ENCODE data around the gene MLIP. TPM values are rescaled to one million over a fixed set of nuclear protein-coding genes. Genes with fewer than 3 reads are reported as not detected.
A peak's percentile ranks its signal among the peaks of the same experiment; 100 is the strongest.
"Not testable (repeated sequence)": the region's sequence is repeated elsewhere in the genome, so short reads cannot be mapped to it uniquely, and the experiment has no call there.

MLIP gene
- polyA plus RNA-seq, 1 experiment: not detected

- DNase-seq (ENCODE audit: low read depth): peak; percentile 9
- Histone ChIP-seq H3K36me3 (ENCODE audit: control insufficient read depth, insufficient read depth, low read length) (no peaks in the 10 kb centered on the region), H3K4me3 (ENCODE audit: low read depth, low read length) (no peak overlapping the region), H3K27me3 (ENCODE audit: control insufficient read depth, insufficient read depth, low read length) (no peaks in the 10 kb centered on the region; the same call in 1 of the 2 replicates)
- ChIA-PET POLR2A (no interaction called here), CTCF (no interaction called here)
- TF ChIP-seq, protein P1, sequence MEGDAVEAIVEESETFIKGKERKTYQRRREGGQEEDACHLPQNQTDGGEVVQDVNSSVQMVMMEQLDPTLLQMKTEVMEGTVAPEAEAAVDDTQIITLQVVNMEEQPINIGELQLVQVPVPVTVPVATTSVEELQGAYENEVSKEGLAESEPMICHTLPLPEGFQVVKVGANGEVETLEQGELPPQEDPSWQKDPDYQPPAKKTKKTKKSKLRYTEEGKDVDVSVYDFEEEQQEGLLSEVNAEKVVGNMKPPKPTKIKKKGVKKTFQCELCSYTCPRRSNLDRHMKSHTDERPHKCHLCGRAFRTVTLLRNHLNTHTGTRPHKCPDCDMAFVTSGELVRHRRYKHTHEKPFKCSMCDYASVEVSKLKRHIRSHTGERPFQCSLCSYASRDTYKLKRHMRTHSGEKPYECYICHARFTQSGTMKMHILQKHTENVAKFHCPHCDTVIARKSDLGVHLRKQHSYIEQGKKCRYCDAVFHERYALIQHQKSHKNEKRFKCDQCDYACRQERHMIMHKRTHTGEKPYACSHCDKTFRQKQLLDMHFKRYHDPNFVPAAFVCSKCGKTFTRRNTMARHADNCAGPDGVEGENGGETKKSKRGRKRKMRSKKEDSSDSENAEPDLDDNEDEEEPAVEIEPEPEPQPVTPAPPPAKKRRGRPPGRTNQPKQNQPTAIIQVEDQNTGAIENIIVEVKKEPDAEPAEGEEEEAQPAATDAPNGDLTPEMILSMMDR (IDR thresholded peaks at IDR 0.05; ENCODE audit: insufficient read depth, low read depth, low read length): no peak
Observed at GRCh38 chr6:54194067-54194466, 82.8 kb downstream of the MLIP start.

DNA sequence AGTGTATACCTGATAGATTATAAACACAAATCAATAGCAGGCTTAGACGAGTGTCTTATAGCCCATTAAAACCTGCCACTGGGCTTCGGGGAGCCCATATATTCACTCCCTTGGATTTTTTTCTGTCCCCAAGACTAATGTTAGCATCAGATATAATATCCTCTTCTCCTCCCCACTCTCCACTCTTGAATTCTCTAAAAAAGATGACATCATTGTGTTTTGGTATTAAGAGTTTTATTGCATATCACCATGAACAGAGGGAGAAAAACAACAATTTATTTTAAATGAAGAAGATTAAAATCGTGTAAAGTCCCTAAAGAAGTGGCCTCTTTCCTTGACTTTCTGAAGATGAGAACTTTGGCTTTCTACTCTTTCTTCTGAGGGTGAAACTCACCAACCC is 84.4 kb downstream of the MLIP start:
- ChIA-PET CTCF (no interaction called here), POLR2A (no interaction called here)
- Histone ChIP-seq H3K27me3 (ENCODE audit: control insufficient read depth, insufficient read depth, low read length) (no peaks in the 10 kb centered on the region; the same call in 1 of the 2 replicates), H3K4me3 (ENCODE audit: low read depth, low read length) (no peak overlapping the region), H3K36me3 (ENCODE audit: control insufficient read depth, insufficient read depth, low read length) (no peaks in the 10 kb centered on the region)
- DNase-seq (ENCODE audit: low read depth): no peak
- TF ChIP-seq, protein P1 (IDR thresholded peaks at IDR 0.05; ENCODE audit: insufficient read depth, low read depth, low read length): no peak

DNA sequence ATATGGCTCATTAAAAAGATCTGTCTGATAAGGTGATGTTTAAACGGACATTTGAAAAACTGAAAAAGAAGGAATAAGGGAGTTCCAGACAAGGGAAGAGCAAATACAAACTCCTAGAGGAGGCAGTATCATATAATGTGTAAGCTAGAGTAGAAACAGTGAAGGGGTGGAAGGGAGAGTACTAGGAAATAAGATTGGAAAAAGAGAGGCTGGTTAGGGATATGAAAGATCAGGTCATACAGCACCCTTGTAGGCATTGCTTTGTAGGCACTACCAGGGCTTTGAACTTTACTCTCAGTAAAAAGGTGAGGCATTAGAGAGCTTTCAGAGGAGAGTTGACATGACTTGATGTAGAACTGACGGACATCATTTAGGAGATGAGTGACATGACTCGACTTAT is 85.7 kb downstream of the MLIP start:
- H3K36me3 ChIP-seq (ENCODE audit: control insufficient read depth, insufficient read depth, low read length): no peaks in the 10 kb centered on the region
- POLR2A ChIA-PET: no interaction called here
- no peak for DNase-seq (ENCODE audit: low read depth)
- H3K27me3 ChIP-seq (ENCODE audit: control insufficient read depth, insufficient read depth, low read length): no peaks in the 10 kb centered on the region; the same call in 1 of the 2 replicates
- CTCF ChIA-PET: no interaction called here
- TF ChIP-seq, protein P1 (IDR thresholded peaks at IDR 0.05; ENCODE audit: insufficient read depth, low read depth, low read length): no peak
- H3K4me3 ChIP-seq (ENCODE audit: low read depth, low read length): no peak overlapping the region

DNA sequence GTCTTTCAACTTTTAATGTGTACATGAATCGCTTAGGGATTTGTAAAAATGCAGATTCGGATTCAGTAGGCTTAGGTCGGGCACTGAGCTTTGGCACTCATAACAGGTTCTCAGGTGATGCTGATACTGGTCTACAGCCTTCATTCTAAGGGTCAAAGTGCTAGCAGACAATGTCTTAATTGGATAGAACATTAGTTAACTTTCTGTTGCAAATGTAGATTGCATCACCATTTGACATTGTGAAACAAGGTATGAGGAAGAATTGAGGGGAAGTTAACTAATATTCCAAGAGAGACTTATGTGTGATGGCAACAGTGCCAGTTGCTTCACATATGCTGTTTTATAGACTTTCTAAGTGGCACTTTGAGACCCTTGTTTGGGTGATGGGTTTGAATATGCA is 86.9 kb downstream of the MLIP start:
- no peaks in the 10 kb centered on the region; the same call in 1 of the 2 replicates for H3K27me3 ChIP-seq (ENCODE audit: control insufficient read depth, insufficient read depth, low read length)
- ChIA-PET POLR2A (no interaction called here), CTCF (no interaction called here)
- H3K4me3 ChIP-seq (ENCODE audit: low read depth, low read length): no peak overlapping the region
- DNase-seq (ENCODE audit: low read depth): no peak
- TF ChIP-seq, protein P1 (IDR thresholded peaks at IDR 0.05; ENCODE audit: insufficient read depth, low read depth, low read length): no peak
- no peaks in the 10 kb centered on the region for H3K36me3 ChIP-seq (ENCODE audit: control insufficient read depth, insufficient read depth, low read length)

- POLR2A ChIA-PET; CTCF ChIA-PET; H3K27me3 ChIP-seq (ENCODE audit: control insufficient read depth, insufficient read depth, low read length); H3K4me3 ChIP-seq (ENCODE audit: low read depth, low read length); H3K36me3 ChIP-seq (ENCODE audit: control insufficient read depth, insufficient read depth, low read length); DNase-seq (ENCODE audit: low read depth): not testable (repeated sequence)
Observed at GRCh38 chr6:54203474-54204035, 92.3 kb downstream of the MLIP start.

Data from BJ (cell line).